ENCODE results near the gene ZDHHC9. TPM values are rescaled to one million over a fixed set of nuclear protein-coding genes. Genes with fewer than 3 reads are reported as not detected.

Gene ZDHHC9
- total and polyA plus RNA-seq, 9 of the 15 experiments (the other 6 are each of a cell fraction or from before 2014, with no cell fraction given), result 6.8 to 22.4 (median 9.1) TPM

DNA sequence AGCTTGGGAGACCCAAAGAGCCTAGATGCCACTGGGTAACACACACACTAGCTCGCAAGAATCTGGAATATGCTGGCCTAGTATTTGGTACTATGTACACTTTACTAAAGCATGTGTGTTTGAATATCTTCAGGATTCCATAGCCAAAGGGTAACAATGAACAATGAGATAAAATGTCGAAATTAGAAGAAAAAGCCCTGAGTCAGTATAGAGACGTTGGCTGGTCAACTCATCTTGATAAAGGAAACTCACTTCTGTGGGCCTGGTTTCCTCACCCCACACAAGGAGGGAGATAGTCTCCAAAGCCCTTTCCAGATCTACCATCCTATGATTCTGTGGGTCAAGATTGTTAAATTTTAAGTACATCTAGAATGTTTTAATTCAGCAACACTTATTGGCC lies 6.9 kb downstream of the ZDHHC9 start (continued):
- TF ChIP-seq, protein P1, sequence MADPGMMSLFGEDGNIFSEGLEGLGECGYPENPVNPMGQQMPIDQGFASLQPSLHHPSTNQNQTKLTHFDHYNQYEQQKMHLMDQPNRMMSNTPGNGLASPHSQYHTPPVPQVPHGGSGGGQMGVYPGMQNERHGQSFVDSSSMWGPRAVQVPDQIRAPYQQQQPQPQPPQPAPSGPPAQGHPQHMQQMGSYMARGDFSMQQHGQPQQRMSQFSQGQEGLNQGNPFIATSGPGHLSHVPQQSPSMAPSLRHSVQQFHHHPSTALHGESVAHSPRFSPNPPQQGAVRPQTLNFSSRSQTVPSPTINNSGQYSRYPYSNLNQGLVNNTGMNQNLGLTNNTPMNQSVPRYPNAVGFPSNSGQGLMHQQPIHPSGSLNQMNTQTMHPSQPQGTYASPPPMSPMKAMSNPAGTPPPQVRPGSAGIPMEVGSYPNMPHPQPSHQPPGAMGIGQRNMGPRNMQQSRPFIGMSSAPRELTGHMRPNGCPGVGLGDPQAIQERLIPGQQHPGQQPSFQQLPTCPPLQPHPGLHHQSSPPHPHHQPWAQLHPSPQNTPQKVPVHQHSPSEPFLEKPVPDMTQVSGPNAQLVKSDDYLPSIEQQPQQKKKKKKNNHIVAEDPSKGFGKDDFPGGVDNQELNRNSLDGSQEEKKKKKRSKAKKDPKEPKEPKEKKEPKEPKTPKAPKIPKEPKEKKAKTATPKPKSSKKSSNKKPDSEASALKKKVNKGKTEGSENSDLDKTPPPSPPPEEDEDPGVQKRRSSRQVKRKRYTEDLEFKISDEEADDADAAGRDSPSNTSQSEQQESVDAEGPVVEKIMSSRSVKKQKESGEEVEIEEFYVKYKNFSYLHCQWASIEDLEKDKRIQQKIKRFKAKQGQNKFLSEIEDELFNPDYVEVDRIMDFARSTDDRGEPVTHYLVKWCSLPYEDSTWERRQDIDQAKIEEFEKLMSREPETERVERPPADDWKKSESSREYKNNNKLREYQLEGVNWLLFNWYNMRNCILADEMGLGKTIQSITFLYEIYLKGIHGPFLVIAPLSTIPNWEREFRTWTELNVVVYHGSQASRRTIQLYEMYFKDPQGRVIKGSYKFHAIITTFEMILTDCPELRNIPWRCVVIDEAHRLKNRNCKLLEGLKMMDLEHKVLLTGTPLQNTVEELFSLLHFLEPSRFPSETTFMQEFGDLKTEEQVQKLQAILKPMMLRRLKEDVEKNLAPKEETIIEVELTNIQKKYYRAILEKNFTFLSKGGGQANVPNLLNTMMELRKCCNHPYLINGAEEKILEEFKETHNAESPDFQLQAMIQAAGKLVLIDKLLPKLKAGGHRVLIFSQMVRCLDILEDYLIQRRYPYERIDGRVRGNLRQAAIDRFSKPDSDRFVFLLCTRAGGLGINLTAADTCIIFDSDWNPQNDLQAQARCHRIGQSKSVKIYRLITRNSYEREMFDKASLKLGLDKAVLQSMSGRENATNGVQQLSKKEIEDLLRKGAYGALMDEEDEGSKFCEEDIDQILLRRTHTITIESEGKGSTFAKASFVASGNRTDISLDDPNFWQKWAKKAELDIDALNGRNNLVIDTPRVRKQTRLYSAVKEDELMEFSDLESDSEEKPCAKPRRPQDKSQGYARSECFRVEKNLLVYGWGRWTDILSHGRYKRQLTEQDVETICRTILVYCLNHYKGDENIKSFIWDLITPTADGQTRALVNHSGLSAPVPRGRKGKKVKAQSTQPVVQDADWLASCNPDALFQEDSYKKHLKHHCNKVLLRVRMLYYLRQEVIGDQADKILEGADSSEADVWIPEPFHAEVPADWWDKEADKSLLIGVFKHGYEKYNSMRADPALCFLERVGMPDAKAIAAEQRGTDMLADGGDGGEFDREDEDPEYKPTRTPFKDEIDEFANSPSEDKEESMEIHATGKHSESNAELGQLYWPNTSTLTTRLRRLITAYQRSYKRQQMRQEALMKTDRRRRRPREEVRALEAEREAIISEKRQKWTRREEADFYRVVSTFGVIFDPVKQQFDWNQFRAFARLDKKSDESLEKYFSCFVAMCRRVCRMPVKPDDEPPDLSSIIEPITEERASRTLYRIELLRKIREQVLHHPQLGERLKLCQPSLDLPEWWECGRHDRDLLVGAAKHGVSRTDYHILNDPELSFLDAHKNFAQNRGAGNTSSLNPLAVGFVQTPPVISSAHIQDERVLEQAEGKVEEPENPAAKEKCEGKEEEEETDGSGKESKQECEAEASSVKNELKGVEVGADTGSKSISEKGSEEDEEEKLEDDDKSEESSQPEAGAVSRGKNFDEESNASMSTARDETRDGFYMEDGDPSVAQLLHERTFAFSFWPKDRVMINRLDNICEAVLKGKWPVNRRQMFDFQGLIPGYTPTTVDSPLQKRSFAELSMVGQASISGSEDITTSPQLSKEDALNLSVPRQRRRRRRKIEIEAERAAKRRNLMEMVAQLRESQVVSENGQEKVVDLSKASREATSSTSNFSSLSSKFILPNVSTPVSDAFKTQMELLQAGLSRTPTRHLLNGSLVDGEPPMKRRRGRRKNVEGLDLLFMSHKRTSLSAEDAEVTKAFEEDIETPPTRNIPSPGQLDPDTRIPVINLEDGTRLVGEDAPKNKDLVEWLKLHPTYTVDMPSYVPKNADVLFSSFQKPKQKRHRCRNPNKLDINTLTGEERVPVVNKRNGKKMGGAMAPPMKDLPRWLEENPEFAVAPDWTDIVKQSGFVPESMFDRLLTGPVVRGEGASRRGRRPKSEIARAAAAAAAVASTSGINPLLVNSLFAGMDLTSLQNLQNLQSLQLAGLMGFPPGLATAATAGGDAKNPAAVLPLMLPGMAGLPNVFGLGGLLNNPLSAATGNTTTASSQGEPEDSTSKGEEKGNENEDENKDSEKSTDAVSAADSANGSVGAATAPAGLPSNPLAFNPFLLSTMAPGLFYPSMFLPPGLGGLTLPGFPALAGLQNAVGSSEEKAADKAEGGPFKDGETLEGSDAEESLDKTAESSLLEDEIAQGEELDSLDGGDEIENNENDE (IDR thresholded peaks at IDR 0.05; ENCODE audit: low read depth, low read length), result no peak
- TF ChIP-seq, protein P2, sequence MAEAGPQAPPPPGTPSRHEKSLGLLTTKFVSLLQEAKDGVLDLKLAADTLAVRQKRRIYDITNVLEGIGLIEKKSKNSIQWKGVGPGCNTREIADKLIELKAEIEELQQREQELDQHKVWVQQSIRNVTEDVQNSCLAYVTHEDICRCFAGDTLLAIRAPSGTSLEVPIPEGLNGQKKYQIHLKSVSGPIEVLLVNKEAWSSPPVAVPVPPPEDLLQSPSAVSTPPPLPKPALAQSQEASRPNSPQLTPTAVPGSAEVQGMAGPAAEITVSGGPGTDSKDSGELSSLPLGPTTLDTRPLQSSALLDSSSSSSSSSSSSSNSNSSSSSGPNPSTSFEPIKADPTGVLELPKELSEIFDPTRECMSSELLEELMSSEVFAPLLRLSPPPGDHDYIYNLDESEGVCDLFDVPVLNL (CRISPR knock-in tag; IDR thresholded peaks at IDR 0.05; ENCODE audit: low read depth), result no peak
- TF ChIP-seq HDGF (IDR thresholded peaks at IDR 0.05), result no peak
- TF ChIP-seq MAFF (IDR thresholded peaks at IDR 0.05; ENCODE audit: low read length), result peak; percentile 59; the same call in 1 of the 2 replicates
- no peak for TF ChIP-seq YBX1 (IDR thresholded peaks at IDR 0.05)
- no peak for TF ChIP-seq MCM5 (IDR thresholded peaks at IDR 0.05; ENCODE audit: low read depth)
- no peak for TF ChIP-seq RBM15 (IDR thresholded peaks at IDR 0.05; ENCODE audit: insufficient read depth, low read length)
- TF ChIP-seq, protein P3, sequence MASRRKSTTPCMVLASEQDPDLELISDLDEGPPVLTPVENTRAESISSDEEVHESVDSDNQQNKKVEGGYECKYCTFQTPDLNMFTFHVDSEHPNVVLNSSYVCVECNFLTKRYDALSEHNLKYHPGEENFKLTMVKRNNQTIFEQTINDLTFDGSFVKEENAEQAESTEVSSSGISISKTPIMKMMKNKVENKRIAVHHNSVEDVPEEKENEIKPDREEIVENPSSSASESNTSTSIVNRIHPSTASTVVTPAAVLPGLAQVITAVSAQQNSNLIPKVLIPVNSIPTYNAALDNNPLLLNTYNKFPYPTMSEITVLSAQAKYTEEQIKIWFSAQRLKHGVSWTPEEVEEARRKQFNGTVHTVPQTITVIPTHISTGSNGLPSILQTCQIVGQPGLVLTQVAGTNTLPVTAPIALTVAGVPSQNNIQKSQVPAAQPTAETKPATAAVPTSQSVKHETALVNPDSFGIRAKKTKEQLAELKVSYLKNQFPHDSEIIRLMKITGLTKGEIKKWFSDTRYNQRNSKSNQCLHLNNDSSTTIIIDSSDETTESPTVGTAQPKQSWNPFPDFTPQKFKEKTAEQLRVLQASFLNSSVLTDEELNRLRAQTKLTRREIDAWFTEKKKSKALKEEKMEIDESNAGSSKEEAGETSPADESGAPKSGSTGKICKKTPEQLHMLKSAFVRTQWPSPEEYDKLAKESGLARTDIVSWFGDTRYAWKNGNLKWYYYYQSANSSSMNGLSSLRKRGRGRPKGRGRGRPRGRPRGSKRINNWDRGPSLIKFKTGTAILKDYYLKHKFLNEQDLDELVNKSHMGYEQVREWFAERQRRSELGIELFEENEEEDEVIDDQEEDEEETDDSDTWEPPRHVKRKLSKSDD (conservative IDR thresholded peaks at IDR 0.05; ENCODE audit: low read length), result no peak
- TF ChIP-seq SMAD1 (IDR thresholded peaks at IDR 0.05; ENCODE audit: low read depth, low read length, partially characterized antibody), result no peak
- TF ChIP-seq, protein P4, sequence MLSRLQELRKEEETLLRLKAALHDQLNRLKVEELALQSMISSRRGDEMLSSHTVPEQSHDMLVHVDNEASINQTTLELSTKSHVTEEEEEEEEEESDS (CRISPR knock-in tag; IDR thresholded peaks at IDR 0.05), result no peak
- TF ChIP-seq HNRNPL (IDR thresholded peaks at IDR 0.05; ENCODE audit: low read depth, low read length), result no peak
- no peak for TF ChIP-seq BRF1 (IDR thresholded peaks at IDR 0.05; ENCODE audit: borderline replicate concordance, extremely low read depth, insufficient read length)
- TF ChIP-seq BMI1 (IDR thresholded peaks at IDR 0.05; ENCODE audit: low read length), result no peak
- no peak for TF ChIP-seq PHF21A (IDR thresholded peaks at IDR 0.05; ENCODE audit: borderline replicate concordance, low read depth)

Data from K562 (cell line).